Fibroblast of skin of right biceps (primary cell): ENCODE measurements around the gene GNB1.
A peak's percentile ranks its signal among the peaks of the same experiment; 100 is the strongest.

Experiments
- DNase-seq: peaks from one replicate; pipeline ENCODE4 v3.0.0-alpha.2; 2013

The GNB1 gene

DNA sequence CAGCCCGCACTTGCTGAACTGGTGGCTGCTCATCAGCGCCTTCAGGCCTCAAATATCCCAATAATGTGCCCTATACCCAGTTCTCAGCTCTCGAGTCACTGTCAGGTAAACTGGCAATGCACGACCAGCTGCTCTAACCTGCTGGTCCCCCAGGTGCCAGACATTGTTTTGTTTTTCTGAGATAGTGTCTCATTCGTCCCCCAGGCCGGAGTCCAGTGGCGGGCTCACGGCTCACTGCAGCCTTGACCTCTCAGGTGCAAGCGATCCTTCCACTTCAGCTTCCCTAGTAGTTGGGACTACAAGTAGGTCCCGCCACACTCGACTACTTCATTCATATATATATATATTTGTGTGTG lies 111.6 kb downstream of the GNB1 start:
- no peak for DNase-seq

- peak; percentile 21 for DNase-seq
Observed at GRCh38 chr1:1778663-1779319, 112.1 kb downstream of the GNB1 start.

DNA sequence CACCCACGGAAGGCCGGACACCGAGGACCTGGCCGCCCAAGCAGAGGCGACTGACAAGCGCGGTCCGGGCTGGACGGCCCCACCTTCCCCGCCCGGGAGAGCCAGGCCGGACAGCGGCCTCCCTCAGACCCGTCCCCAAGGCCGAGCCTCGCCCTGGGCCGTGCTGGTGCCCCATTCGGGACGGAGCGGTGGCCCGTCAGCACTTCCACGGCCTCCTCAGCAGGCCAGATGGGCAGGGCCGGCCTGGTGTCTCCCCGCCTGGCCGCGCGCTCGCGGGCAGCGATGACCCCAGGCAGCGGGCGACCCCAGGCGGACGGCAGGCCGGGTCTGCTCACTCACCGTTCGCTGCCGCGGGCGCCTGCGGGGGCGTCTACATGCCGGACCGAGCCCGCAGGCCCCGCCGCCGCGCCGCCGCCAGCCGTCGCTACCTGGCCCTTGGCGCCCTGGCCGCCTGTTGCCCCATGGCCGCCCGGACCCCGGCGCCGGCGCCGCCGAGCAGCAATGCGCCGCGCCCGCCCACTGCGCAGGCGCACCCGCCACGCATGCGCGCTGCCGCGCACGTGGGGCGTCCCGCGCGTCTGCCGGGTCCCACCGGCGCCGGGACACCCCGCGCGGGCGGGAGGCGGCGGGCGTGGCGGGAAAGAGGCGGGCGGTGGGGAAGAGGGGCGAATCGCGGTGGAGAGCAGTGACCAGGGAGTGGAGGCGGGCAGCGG lies 112.8 kb downstream of the GNB1 start, which contains the start of gene NADK:
TSS of gene NADK (minus strand) at position 521 of the 713 bp plus-strand sequence. CDS start 13,064 bp downstream, outside the sequence.
- peak; percentile 58 for DNase-seq

DNA sequence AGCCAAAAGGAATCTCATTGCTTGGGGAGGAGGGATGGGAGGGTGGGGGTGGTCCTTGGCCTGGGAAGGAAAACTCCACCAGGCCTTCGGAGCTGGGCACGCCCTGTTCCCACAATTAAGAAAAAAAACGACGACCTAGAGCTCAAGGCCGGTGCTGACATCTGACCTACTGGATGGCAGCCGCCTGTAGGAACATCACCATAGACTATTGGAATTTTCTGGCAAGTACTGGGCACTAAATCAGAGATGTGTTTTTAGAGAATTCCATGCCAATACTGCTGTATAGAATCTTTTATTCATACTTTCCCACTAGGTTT lies 113.3 kb downstream of the GNB1 start:
- peak; percentile 37 for DNase-seq

DNA sequence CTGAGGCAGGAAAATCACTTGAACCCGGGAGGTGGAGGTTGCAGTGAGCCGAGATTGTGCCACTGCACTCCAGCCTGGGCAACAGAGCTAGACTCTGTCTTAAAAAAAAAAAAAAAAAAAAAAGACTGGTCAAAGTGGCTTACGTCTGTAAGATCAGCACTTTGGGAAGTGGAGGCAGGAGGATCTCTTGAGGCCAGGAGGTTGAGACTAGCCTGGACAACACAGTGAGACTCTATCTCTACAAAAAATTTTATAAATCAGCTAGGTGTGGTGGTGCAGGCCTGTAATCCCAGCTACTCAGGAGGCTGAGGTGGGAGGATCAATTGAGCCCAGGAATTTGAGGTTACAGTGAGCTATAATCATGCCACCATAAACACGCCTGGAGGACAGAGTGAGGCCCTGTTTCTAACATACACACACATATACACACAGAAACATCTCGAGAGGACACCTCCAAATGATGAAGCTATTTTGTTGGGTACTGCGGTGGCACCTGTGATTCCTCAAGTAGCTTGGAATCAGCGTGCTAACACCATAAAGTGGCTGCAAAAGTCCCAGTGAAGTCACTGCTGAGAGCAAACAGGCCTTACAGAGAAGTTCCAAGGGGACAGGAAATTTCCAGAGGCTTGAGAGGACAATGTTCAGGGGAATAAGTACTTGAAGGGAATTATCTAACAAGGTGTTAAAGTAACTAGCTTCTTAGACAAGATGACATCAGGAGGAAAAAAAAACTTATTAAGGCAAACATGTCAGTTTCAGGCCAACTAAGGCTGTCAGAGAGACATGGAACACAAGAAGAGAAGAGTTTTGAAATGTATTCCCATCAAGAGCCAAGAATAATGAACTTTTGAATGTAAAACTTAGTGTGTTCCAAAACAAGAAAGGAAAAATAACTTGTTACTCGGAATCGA lies 114.0 kb downstream of the GNB1 start:
- DNase-seq, result no peak

- DNase-seq, result no peak
Observed at GRCh38 chr1:1775327-1776226, 115.3 kb downstream of the GNB1 start.

DNA sequence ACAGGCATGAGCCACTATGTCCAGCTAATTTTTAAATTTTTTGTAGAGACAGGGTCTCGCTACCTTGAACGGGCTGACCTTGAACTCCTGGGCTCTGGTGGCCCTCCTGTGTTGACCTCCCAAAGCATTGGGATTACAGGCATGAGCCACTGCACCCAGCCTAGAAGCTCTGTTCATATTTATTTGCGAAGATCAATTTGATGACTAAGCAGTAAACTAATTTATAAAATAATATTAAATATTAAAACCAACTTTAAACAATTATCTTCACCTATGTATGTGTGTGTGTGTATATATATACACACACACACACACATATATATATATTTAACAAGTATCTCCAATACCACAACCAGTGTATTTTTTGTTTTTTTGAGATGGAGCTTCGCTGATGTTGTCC lies 117.0 kb downstream of the GNB1 start:
- no peak for DNase-seq

DNA sequence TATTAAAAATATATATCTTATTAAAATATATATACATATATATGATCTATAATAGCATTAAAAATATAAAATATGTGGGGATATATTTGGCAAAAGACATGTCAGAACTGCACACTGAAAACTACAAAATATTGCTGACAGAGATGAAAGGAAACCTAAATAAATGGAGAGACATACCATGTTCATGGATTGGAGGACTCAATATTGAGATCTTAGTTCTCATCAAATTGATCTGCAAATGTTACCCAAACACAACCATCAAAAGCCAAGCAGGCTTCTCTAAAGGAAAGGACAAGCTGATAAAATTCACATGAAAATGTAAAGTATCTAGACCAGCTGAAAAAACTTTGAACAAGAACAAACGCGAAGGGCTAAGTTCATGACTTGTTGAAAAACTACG lies 119.8 kb downstream of the GNB1 start:
- no peak for DNase-seq

DNA sequence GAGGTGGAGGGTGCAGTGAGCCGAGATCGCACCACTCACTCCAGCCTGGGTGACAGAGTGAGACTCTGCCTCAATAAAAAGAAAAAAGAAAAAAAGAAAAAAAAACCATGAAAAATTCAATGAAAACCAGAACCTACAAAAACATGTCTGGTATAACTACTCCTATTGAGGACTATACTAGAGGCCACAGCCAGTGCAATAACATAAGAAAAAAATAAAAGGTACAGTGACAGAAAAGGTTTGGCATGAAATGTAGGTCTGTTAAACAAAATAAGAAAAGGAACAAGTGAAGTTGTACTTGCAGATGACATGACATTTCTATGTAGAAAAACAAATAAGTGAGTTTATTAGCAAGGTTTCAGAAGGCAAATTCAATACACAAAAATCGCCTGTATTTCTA lies 120.8 kb downstream of the GNB1 start:
- DNase-seq, result no peak

GRCh38 chr1:1768249-1768992 lies 122.5 kb downstream of the GNB1 start:
- DNase-seq, result no peak

- no peak for DNase-seq
Observed at GRCh38 chr1:1764876-1765470, 125.9 kb downstream of the GNB1 start.

DNA sequence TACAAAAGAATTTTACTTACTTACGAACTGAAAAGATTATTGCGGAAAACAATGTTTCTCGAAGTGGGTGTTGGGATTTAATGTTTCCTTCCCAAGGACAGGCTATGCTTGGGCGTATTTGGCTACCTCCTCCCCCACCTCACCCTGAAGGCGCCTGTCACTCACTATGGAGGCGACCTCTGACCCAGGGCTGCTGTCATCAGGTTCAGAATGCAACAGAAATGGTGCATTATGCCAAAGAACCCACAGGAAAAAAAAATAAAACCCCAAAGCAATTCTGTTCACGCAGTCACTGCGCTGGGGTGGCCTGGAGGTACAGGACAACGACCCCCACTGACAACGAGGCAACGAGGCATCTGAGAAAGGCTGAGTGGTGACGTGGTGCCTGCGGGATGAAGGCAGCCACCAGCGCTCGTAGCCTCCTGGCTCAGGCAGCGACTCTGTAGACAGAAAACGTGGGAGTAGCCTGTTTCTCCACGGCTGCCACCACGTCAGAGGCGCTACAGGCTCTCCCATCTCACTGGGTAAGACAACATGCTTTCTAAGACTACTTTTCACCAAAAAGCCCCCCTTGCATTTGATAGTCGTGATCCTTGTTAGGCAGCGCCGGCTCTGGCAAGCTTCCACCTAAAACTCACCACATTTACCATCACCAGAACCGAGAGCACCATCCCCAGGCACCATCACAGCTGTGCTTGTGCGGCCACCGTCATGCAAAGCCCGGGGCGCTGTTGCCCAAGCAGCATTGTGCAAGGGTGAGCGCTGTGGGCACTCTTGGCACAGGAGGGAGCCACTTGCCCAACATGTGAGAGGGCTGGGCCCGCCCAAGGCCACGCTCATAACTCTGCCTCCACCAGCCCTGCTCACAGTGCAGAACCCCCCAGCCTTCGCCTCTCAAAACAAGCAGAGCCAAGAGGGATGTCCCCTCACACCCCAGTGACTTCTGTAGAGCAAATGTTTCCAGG lies 126.9 kb downstream of the GNB1 start:
- no peak for DNase-seq

- no peak for DNase-seq
Observed at GRCh38 chr1:1761504-1762376, 129.1 kb downstream of the GNB1 start.

DNA sequence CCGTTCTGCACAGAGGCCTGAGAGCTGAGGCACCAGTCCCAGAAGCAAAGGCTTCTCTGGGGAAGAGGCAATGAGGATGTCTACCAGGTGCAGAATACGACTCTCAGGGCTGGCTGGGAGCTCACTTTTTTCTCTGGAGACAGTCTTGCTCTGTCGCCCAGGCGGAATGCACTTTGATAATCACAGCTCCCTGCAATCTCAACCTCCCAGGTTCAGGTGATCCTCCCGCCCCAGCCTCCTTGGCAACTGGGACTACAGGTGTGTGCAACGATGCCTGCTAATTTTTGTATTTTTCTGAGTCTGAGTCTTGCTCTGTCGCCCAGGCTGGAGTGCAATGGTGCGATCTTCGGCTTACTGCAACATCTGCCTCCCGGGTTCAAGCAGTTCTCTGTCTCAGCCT lies 130.2 kb downstream of the GNB1 start:
- no peak for DNase-seq

DNA sequence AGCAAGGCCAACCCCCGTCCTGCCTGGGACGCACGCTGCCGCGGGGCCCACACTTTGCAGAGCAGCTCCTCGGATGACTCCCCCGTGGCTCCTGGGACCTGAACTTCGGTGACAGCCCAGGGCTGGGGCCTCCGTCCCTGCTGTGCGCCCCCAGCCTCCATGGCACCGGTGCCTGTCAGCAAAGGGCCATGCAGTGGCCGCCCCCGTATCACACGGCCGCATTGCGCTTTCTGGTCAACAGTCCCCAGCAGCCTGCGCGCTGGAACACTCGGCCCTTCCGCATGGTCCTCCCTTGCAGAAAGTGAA lies 130.6 kb downstream of the GNB1 start:
- DNase-seq, result no peak

DNA sequence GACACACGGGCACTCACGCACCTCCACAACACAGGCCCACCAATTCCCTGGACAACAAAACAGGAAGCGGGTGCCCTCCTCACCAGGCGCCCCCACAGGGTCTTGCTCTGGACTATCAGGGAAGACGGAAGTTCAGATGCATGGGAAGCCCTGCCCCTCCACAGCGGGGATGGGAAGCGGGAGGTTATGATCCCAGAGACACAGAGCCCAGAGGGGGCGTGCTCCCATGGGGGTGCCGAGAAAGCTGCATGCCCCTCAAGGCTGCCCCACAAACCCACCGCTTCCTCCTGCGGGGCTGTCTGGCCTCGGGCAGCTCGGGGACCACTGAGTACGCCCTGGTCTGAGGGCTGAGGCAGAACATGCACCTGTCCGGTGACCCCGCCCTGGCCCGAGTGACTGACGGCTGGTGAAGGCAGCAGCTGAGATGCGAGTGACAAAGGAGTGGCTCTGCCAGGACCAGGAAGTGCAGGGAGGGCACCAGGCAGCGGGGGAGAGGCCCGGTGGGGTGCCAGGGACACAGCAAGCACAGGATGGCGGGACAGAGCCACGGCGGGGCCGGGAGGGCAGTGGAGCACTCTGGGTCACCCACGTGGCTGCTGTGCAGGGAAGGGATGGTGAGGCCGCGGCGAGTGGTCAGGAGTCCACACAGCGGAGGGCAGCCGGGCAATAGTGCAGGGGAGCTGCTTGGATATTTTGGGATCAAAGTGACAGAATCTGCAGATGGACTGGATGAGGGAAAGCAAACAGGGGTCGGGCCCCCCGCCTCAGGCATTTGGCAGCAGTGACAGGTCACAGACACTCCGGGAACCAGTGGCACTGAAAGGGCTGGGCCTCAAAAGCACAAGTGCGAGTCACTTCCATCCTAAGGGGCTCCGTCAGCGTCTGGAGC lies 131.2 kb downstream of the GNB1 start:
- no peak for DNase-seq

- DNase-seq, result no peak
Observed at GRCh38 chr1:1758692-1759455, 132.0 kb downstream of the GNB1 start.
